T-helper 22 cell (primary cell): ENCODE results near the gene OSBPL1A.

ENCODE experiments used
- DNase-seq: peaks from one replicate; pipeline ENCODE4 v3.0.0-alpha.2; 2020; ENCODE audit warnings: low read depth

OSBPL1A gene

GRCh38 chr18:24121625-24122024, 276.0 kb downstream of the OSBPL1A start:
- no peak for DNase-seq

GRCh38 chr18:24120676-24121075, 276.9 kb downstream of the OSBPL1A start:
- no peak for DNase-seq

- DNase-seq, result peak; percentile 47
These were observed 278.7 kb downstream of the OSBPL1A start for GRCh38 chr18:24118750-24119577.

DNA sequence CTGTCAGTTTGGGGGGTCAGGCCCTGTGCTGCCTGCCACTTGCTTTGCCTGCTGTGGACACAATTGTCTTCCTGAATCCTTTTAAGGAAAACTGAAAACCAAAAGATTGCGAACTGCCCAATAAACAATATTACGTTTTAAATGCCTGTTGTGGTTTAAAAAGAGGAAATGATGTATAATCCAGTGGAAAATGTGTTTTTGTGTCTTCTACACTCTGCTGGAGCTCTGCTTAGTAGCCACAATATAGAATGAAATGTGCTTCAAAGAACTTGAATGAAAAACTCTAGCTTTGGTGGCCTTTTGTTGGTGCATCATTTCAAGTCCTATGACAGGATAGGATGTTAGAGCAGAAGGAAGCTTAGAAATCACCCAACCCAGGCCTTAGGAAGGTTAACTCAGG, 282.0 kb downstream of the OSBPL1A start:
- DNase-seq, result no peak

DNA sequence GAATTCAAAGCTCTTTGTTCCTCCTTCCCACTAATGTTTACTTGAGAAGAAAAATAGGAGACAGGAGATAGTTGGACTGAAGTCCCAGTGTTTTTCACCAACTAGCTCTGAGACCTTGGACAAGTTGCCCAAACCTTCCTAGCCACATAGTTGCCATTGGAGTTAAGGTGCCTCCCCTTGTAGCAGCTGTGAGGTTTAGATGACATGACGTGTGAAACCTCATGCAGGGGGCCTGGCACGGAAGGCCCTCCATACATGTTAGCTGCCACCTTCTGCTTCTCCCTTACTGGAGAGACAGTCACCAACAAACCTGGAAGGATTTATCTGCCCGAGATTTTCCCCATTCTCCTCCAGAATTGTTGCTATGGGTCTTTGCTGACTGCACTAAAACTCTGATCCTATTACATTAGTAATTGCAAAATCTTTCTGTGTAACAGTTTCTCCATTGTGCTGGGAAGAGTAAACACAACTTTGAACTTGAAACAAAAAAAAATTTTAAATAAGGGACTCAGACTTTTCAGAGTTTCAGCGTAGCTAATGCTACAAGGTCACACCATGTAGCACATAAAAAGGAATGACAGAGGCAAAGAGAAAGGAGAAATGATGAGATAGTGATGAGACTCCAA, 282.6 kb downstream of the OSBPL1A start:
- DNase-seq, result no peak

DNA sequence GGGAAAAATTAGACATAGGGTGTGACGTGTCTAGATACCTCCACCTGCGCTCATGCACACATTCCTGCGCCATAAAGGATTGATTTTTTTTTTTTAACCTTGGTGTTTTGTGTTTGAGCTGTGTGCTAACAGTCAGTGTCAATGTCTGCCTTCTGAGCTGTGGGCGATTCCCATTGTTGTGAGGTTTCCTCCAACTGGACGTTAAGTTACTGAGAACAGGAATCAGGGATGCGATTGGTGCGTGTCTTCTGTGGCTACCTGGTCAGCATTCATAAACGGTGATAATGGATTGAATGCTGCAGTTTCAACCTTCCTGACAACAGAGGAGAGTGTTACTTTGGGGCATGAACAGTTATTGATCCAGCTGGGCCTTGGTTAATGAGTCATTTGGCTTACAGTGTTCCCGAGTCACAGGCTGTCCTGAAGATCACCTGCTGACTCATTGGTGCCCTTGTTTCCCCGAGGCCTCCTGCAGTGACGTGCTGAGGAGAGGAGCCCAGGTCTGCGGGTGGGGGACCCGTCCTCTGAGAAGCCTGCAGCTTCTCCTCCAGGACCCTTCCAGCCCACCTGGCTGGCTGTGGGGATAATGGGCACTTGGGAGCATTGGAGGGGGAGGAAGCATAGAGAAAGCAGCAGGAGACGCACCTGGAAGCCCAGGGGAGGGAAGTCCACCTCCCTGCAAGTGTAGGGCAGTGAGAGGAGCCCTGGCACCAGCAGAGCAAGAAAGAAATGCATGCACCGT, 284.6 kb downstream of the OSBPL1A start:
- DNase-seq, result no peak

DNA sequence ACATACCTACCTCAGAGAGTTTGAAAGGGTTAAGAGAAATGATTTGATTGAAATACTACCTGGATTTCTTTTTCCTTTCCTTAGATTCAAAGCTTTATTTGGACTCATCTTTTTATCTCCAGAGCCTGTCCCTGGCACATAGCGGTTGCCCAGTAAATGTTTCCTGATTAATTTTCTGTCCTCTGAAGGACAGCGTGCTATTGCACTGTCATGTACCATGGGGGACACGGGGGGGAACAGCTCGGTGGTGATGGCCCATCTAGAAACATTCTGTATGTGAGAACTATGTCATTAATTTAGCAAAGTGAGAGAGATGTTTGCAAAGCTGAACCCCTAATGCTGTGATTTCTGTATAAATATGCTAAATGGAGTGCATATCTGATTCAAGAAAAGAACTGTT, 285.2 kb downstream of the OSBPL1A start:
- no peak for DNase-seq
